ENCODE measurements around the gene BOLA2B.

BOLA2B gene

GRCh38 chr16:30183233-30184095 lies 10.0 kb downstream of the BOLA2B start, which contains the start of gene CORO1A (continued):
- TF ChIP-seq SCRT2 (tag by site-specific recombination; IDR thresholded peaks at IDR 0.05) = no peak
- TF ChIP-seq ZBTB48 (tag by site-specific recombination; IDR thresholded peaks at IDR 0.05) = peak; percentile 86
- TF ChIP-seq ZNF677 (tag by site-specific recombination; IDR thresholded peaks at IDR 0.05) = 0 out of 2 replicates have a peak, but pooled peaks have one; percentile 16
- peak; percentile 55; the same call in 1 of the 2 replicates for TF ChIP-seq ZEB2 (tag by site-specific recombination; IDR thresholded peaks at IDR 0.05)
- peak; percentile 69; the same call in 1 of the 2 replicates for TF ChIP-seq KLF1 (tag by site-specific recombination; IDR thresholded peaks at IDR 0.05)
- TF ChIP-seq ZNF645 (tag by site-specific recombination; IDR thresholded peaks at IDR 0.05) = no peak
- TF ChIP-seq ZNF266 (tag by site-specific recombination; IDR thresholded peaks at IDR 0.05; ENCODE audit: low read depth) = no peak
- no peak for TF ChIP-seq ZNF366 (tag by site-specific recombination; conservative IDR thresholded peaks at IDR 0.05)
- TF ChIP-seq GLIS1 (tag by site-specific recombination; IDR thresholded peaks at IDR 0.05) = peak; percentile 92
- TF ChIP-seq ZFP37 (tag by site-specific recombination; IDR thresholded peaks at IDR 0.05) = no peak
- 0 out of 2 replicates have a peak, but pooled peaks have one; percentile 67 for TF ChIP-seq ZSCAN5A (tag by site-specific recombination; IDR thresholded peaks at IDR 0.05)
- peak; percentile 96 for TF ChIP-seq ZBTB20 (tag by site-specific recombination; IDR thresholded peaks at IDR 0.05)
- no peak for TF ChIP-seq ZNF624 (tag by site-specific recombination; IDR thresholded peaks at IDR 0.05)
- no peak for TF ChIP-seq ZNF518A (tag by site-specific recombination; conservative IDR thresholded peaks at IDR 0.05; ENCODE audit: low read depth)
- no peak for TF ChIP-seq SCRT1 (tag by site-specific recombination; IDR thresholded peaks at IDR 0.05; ENCODE audit: borderline replicate concordance)
- TF ChIP-seq ZBTB10 (tag by site-specific recombination; IDR thresholded peaks at IDR 0.05) = no peak
- no peak for TF ChIP-seq ZNF580 (tag by site-specific recombination; IDR thresholded peaks at IDR 0.05)
- TF ChIP-seq ZNF513 (tag by site-specific recombination; IDR thresholded peaks at IDR 0.05) = peak; percentile 91
- peak; percentile 54; the same call in 1 of the 2 replicates for TF ChIP-seq ZNF660 (tag by site-specific recombination; IDR thresholded peaks at IDR 0.05)
- TF ChIP-seq ZNF776 (tag by site-specific recombination; IDR thresholded peaks at IDR 0.05; ENCODE audit: borderline replicate concordance) = no peak
- no peak for TF ChIP-seq ZNF626 (tag by site-specific recombination; IDR thresholded peaks at IDR 0.05)
- peak; percentile 52; the same call in 1 of the 2 replicates for TF ChIP-seq KLF10 (tag by site-specific recombination; IDR thresholded peaks at IDR 0.05)
- TF ChIP-seq SP7 (tag by site-specific recombination; IDR thresholded peaks at IDR 0.05) = 0 out of 2 replicates have a peak, but pooled peaks have one; percentile 14
- TF ChIP-seq GLIS2 (tag by site-specific recombination; IDR thresholded peaks at IDR 0.05) = peak; percentile 74
- no peak for TF ChIP-seq PBX3 (CRISPR knock-in tag; IDR thresholded peaks at IDR 0.05)
- no peak for TF ChIP-seq ZNF302 (tag by site-specific recombination; IDR thresholded peaks at IDR 0.05; ENCODE audit: low read depth)
